ENCODE measurements around the gene EMP3.

DNA sequence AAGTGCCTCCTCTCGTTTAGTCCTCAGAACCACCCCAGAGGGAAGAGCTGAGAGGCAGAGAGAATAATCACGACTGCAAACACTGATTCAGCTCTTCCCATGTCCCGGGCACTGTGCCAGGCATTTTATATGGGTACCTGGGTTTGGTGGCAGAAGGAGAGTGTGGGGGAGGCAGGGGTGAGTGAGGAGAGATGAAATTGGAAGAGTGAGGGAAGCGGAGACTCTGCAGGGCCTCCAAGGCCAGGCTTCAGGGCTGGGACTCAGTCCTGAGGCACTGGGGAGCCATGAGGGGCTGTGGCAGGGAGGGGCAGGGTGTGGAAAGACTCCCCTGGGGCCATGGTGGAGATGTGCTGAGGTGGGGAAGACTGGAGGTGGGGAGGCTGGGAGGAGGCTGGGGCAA, 47.6 kb downstream of the EMP3 start:
- no peak for TF ChIP-seq POLR2A (IDR thresholded peaks at IDR 0.05; ENCODE audit: low read depth, low read length)
- no peak for TF ChIP-seq POLR2AphosphoS5 (IDR thresholded peaks at IDR 0.05; ENCODE audit: low read depth, low read length)
